ENCODE measurements around the gene C4orf36.

DNA sequence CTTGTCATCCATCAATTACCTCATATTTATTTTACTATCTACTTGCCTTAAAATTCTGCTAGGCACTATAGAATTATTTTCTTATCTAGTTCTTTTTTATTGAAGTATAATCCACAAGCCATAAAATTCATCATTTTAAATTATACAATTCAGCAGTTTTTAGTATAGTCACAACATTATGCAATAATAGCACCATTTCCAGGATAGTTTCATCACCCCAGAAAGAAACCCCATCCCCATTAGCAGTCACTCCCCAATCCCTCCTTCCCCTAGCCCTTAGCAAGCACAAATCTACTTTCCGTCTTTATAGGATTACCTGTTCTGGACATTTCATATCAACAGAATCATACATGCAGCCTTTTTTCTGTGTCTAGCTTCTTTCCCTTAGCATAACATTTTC, 58.6 kb downstream of the C4orf36 start:
- no peak for TF ChIP-seq CTCF (IDR thresholded peaks at IDR 0.05; ENCODE audit: low read depth, low read length)
- TF ChIP-seq MAX (IDR thresholded peaks at IDR 0.05; ENCODE audit: low read depth, low read length): no peak
